NB4 (cell line): Measurements from ENCODE around the gene ANXA2R.

ENCODE experiments used
- POLR2A ChIP-seq: IDR thresholded peaks from 2 replicates; pipeline ENCODE4 v1.6.1; 2011; ENCODE audit warnings: mild to moderate bottlenecking; ENCODE audit not compliant: insufficient read length; ENCODE audit errors: extremely low read depth
- TF ChIP-seq, protein P1 (sequence below): IDR thresholded peaks from one replicate; pipeline ENCODE4 v1.5.1; 2012; ENCODE audit warnings: low read depth, low read length

DNA sequence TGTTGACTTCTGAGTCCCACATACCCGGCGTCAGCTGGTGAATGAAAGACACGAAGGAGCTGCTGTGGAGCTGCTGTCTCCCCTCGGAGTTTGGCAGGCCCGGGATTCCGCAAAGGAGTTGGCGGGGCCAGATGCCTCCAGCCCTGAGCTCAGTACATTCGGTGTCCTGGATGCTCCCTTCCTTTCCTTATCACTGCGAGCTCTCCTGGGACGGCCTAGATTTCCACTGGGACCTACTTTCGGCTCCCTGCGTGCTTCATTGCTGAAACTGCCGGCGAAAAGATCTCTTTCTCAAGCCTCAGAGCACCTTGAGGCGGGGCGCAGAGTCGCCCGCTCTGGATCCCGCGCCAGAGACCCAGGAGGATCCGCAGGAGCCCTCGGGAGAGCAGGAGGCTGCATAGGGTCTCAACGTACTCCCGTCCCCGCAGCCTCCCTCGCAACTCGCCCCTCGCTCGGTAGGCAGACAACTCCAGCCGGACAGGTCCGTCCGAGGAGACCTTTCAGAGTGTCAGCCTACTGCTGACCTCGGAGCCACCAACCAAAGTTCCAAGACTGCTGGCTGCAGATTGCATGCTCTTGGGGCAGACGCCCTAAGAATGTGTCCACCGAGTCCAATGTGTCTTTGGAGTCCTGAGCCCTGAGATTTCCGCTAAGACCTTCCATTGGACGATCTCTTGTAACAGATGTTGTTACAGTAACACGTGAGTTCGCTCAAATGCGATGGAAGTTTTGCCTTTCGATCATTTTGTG is 6.1 kb downstream of the ANXA2R start:
- TF ChIP-seq, protein P1, sequence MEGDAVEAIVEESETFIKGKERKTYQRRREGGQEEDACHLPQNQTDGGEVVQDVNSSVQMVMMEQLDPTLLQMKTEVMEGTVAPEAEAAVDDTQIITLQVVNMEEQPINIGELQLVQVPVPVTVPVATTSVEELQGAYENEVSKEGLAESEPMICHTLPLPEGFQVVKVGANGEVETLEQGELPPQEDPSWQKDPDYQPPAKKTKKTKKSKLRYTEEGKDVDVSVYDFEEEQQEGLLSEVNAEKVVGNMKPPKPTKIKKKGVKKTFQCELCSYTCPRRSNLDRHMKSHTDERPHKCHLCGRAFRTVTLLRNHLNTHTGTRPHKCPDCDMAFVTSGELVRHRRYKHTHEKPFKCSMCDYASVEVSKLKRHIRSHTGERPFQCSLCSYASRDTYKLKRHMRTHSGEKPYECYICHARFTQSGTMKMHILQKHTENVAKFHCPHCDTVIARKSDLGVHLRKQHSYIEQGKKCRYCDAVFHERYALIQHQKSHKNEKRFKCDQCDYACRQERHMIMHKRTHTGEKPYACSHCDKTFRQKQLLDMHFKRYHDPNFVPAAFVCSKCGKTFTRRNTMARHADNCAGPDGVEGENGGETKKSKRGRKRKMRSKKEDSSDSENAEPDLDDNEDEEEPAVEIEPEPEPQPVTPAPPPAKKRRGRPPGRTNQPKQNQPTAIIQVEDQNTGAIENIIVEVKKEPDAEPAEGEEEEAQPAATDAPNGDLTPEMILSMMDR: no peak
- no peak for TF ChIP-seq POLR2A
